ENCODE measurements around the gene GYPA. TPM values are rescaled to one million over a fixed set of nuclear protein-coding genes. Genes with fewer than 3 reads are reported as not detected.

Gene GYPA
- total and polyA plus RNA-seq, 10 of the 15 experiments (the other 5 are each of a cell fraction or from before 2014, with no cell fraction given): not detected

GRCh38 chr4:144113546-144113945 is 27.0 kb downstream of the GYPA start:
- RAD21 ChIA-PET (ENCODE audit: unreplicated experiment): no interaction called here
- Histone ChIP-seq H3K27ac (ENCODE audit: control insufficient read depth, insufficient read depth) (no peak overlapping the region), H3K9ac (ENCODE audit: control insufficient read depth, insufficient read depth, low read length) (no peak overlapping the region), H3K4me2 (ENCODE audit: control insufficient read depth, insufficient read depth) (no peak overlapping the region), H3K9me3 (replicated peaks; ENCODE audit: control insufficient read depth, insufficient read depth, low read length) (no peaks in the 10 kb centered on the region), H3K79me2 (ENCODE audit: control insufficient read depth, insufficient read depth, low read length) (no peaks in the 10 kb centered on the region), H3K4me1 (ENCODE audit: control insufficient read depth, insufficient read depth, low read length) (no peaks in the 10 kb centered on the region), H3K27me3 (replicated peaks in 1 of 2; ENCODE audit: control insufficient read depth in 2 of 2, insufficient read depth in 2 of 2, low read length in 1 of 2) (no peaks in the 10 kb centered on the region), H4K20me1 (ENCODE audit: control insufficient read depth, insufficient read depth) (no peaks in the 10 kb centered on the region), H2AFZ (ENCODE audit: control insufficient read depth, low read depth, low read length) (no peak overlapping the region), H3K4me3 (no peak overlapping the region), H3K36me3 (ENCODE audit: control insufficient read depth in 2 of 2, insufficient read depth in 2 of 2, low read length in 1 of 2) (no peaks in the 10 kb centered on the region)
- SMC1A ChIA-PET (ENCODE audit: uncharacterized antibody, unreplicated experiment): interaction anchor here (0.8 kb wide), 1 partner anchor 13 kb away, joined by 3 read pairs; no protein-coding TSS in a partner anchor
- no TSS peak for BruUV-seq (replicated peaks)
- CTCF ChIA-PET: no interaction called here
- DNase-seq (ENCODE audit: low read depth, low spot score) (no peak), ATAC-seq (no peak), FAIRE-seq (no peak)
- intact Hi-C loops (cut with micrococcal nuclease; ENCODE audit: unreplicated experiment) (no loop called here), in situ Hi-C loops (cut with MboI) (no loop called here)
- POLR2A ChIA-PET: no interaction called here
- 43% methylated on average over 2 of the region's 2 CpGs for WGBS (ENCODE audit: insufficient coverage, insufficient replicate concordance, low lambda C conversion rate, missing lambda C conversion rate)
- no peak for TF ChIP-seq IRF3 (IDR thresholded peaks at IDR 0.05)
- TF ChIP-seq SP1 (IDR thresholded peaks at IDR 0.05; ENCODE audit: low read depth, low read length): no peak
- no peak for TF ChIP-seq SMARCA5 (IDR thresholded peaks at IDR 0.05)
- TF ChIP-seq CHD2 (IDR thresholded peaks at IDR 0.05; ENCODE audit: borderline replicate concordance, low read depth, low read length): no peak
- no peak for TF ChIP-seq SKIL (IDR thresholded peaks at IDR 0.05; ENCODE audit: low read depth, poor library complexity, severe bottlenecking)
- no peak for TF ChIP-seq CREM (IDR thresholded peaks at IDR 0.05; ENCODE audit: low read depth)
- no peak for TF ChIP-seq RELA (IDR thresholded peaks at IDR 0.05; ENCODE audit: borderline replicate concordance, partially characterized antibody)
- TF ChIP-seq ETV6 (conservative IDR thresholded peaks at IDR 0.05 in 1 of 2, IDR thresholded peaks at IDR 0.05 in 1 of 2; ENCODE audit: borderline replicate concordance in 1 of 2, low read depth in 1 of 2): no peak
- TF ChIP-seq MEF2B (IDR thresholded peaks at IDR 0.05; ENCODE audit: partially characterized antibody, poor library complexity, severe bottlenecking): no peak
- TF ChIP-seq ZNF687 (IDR thresholded peaks at IDR 0.05): no peak
- no peak for TF ChIP-seq TARDBP (IDR thresholded peaks at IDR 0.05; ENCODE audit: borderline replicate concordance)
- no peak for TF ChIP-seq IRF5 (IDR thresholded peaks at IDR 0.05; ENCODE audit: borderline replicate concordance)
- no peak for TF ChIP-seq KLF5 (IDR thresholded peaks at IDR 0.05; ENCODE audit: partially characterized antibody)
- TF ChIP-seq ZNF207 (IDR thresholded peaks at IDR 0.05; ENCODE audit: borderline replicate concordance): no peak
